Measurements from ENCODE around the gene RANBP2. TPM values are rescaled to one million over a fixed set of nuclear protein-coding genes. Genes with fewer than 3 reads are reported as not detected.
A peak's percentile ranks its signal among the peaks of the same experiment; 100 is the strongest.

Gene RANBP2
- total RNA-seq, 1 donor: 92.0 TPM

GRCh38 chr2:108805032-108805431 lies 85.8 kb downstream of the RANBP2 start:
- no peak for DNase-seq (ENCODE audit: low read depth)
- no peak for TF ChIP-seq CTCF (IDR thresholded peaks at IDR 0.05; ENCODE audit: insufficient read depth, low read depth, low read length)

GRCh38 chr2:108805782-108806181 lies 86.5 kb downstream of the RANBP2 start:
- no peak for TF ChIP-seq CTCF (IDR thresholded peaks at IDR 0.05; ENCODE audit: insufficient read depth, low read depth, low read length)
- peak; percentile 17 for DNase-seq (ENCODE audit: low read depth)
- no peak overlapping the region for H3K4me3 ChIP-seq (ENCODE audit: low read depth, low read length)

More at GRCh38 chr2:108805032-108805431, 85.8 kb downstream of the RANBP2 start:
- H3K4me3 ChIP-seq (ENCODE audit: low read depth, low read length): no peak overlapping the region

GRCh38 chr2:108806371-108807113 lies 87.3 kb downstream of the RANBP2 start:
- TF ChIP-seq CTCF (IDR thresholded peaks at IDR 0.05; ENCODE audit: insufficient read depth, low read depth, low read length): no peak
- no peak overlapping the region for H3K4me3 ChIP-seq (ENCODE audit: low read depth, low read length)
- DNase-seq (ENCODE audit: low read depth): peak; percentile 10

- H3K4me3 ChIP-seq (ENCODE audit: low read depth, low read length): no peak overlapping the region
- DNase-seq (ENCODE audit: low read depth): no peak
- no peak for TF ChIP-seq CTCF (IDR thresholded peaks at IDR 0.05; ENCODE audit: insufficient read depth, low read depth, low read length)
Observed at GRCh38 chr2:108809936-108810335, 90.7 kb downstream of the RANBP2 start.

GRCh38 chr2:108810993-108811957 lies 92.0 kb downstream of the RANBP2 start:
- TF ChIP-seq CTCF (IDR thresholded peaks at IDR 0.05; ENCODE audit: insufficient read depth, low read depth, low read length): no peak
- no peak overlapping the region for H3K4me3 ChIP-seq (ENCODE audit: low read depth, low read length)

GRCh38 chr2:108813732-108814131 lies 94.5 kb downstream of the RANBP2 start:
- DNase-seq (ENCODE audit: low read depth): no peak
- no peak for TF ChIP-seq CTCF (IDR thresholded peaks at IDR 0.05; ENCODE audit: insufficient read depth, low read depth, low read length)
- H3K4me3 ChIP-seq (ENCODE audit: low read depth, low read length): no peak overlapping the region

More at GRCh38 chr2:108810993-108811957, 92.0 kb downstream of the RANBP2 start:
- DNase-seq (ENCODE audit: low read depth): no peak
